WTC11 (cell line): ENCODE results near the gene CAV1. TPM values are rescaled to one million over a fixed set of nuclear protein-coding genes. Genes with fewer than 3 reads are reported as not detected.

Experiments
- ATAC-seq: fragments of 200-7000 bp; cut with Tn5 transposase; 2 replicates; pipeline ENCODE4 v1.10.0; 2021; ENCODE audit warnings: mild to moderate bottlenecking, moderate library complexity
- CTCF ChIA-PET: fragments of 300-600 bp; sonication (Branson Sonifier 250); formaldehyde crosslinking; loops from one replicate; lab custom pipeline; 2021; ENCODE audit warnings: antibody characterized with exemption; lab: Charles Lee
- POLR2A ChIA-PET: fragments of 350-600 bp; sonication (Branson Sonifier 250); formaldehyde crosslinking; loops from one replicate; lab custom pipeline; 2021; ENCODE audit warnings: antibody characterized with exemption; lab: Charles Lee
- DNase-seq: peaks from one replicate; pipeline ENCODE4 v3.0.0; 2021; ENCODE audit warnings: low spot score
- H3K27ac Mint-ChIP-seq: 2 replicates; pipeline ENCODE4 v1.8.0; 2021; ENCODE audit warnings: mixed read lengths
- H3K27me3 Mint-ChIP-seq: 2 replicates; pipeline ENCODE4 v1.8.0; 2021; ENCODE audit warnings: low read depth, mild to moderate bottlenecking, moderate library complexity, mixed read lengths
- H3K36me3 Mint-ChIP-seq: 2 replicates; pipeline ENCODE4 v1.8.0; 2021; ENCODE audit warnings: mixed read lengths
- H3K4me1 Mint-ChIP-seq: 2 replicates; pipeline ENCODE4 v1.8.0; 2022; ENCODE audit warnings: mixed read lengths
- H3K4me3 Mint-ChIP-seq: 2 replicates; pipeline ENCODE4 v1.8.0; 2021; ENCODE audit warnings: mild to moderate bottlenecking, moderate library complexity, mixed read lengths
- H3K9me3 Mint-ChIP-seq: 2 replicates; pipeline ENCODE4 v1.8.0; 2021; ENCODE audit warnings: mixed read lengths
- EMX1 ChIP-seq: fragments of 250-450 bp; sonication (Bioruptor Pico); IDR thresholded peaks from 2 replicates; pipeline ENCODE4 v1.8.0; 2021; ENCODE audit warnings: mild to moderate bottlenecking
- ESRRA ChIP-seq: sonication (generic); formaldehyde crosslinking; IDR thresholded peaks from 2 replicates; pipeline ENCODE4 v1.8.1; 2022; ENCODE audit warnings: mild to moderate bottlenecking, missing genetic modification reagents, borderline replicate concordance
- FOXJ3 ChIP-seq: sonication (generic); formaldehyde crosslinking; IDR thresholded peaks from 2 replicates; pipeline ENCODE4 v1.9.0; 2021; ENCODE audit warnings: missing genetic modification reagents, mild to moderate bottlenecking, borderline replicate concordance
- GRHL2 ChIP-seq: fragments of 250-450 bp; sonication (Bioruptor Pico); IDR thresholded peaks from 2 replicates; pipeline ENCODE4 v1.8.0; 2022; ENCODE audit warnings: mild to moderate bottlenecking, moderate library complexity; ENCODE audit not compliant: insufficient replicate concordance, severe bottlenecking
- JUN ChIP-seq: sonication (generic); formaldehyde crosslinking; IDR thresholded peaks from 2 replicates; pipeline ENCODE4 v1.8.0; 2023; ENCODE audit warnings: mild to moderate bottlenecking, missing genetic modification reagents
- KAT7 ChIP-seq: sonication (generic); formaldehyde crosslinking; IDR thresholded peaks from 2 replicates; pipeline ENCODE4 v1.8.1; 2023; ENCODE audit warnings: missing genetic modification reagents, mild to moderate bottlenecking, borderline replicate concordance
- NFYB ChIP-seq: sonication (generic); formaldehyde crosslinking; conservative IDR thresholded peaks from 2 replicates; pipeline ENCODE4 v1.8.0; 2022; ENCODE audit warnings: low read depth, missing genetic modification reagents
- NR1H2 ChIP-seq: sonication (generic); formaldehyde crosslinking; IDR thresholded peaks from 2 replicates; pipeline ENCODE4 v1.9.0; 2021; ENCODE audit warnings: mild to moderate bottlenecking, moderate library complexity, missing genetic modification reagents
- NR3C1 ChIP-seq: sonication (generic); formaldehyde crosslinking; conservative IDR thresholded peaks from 2 replicates; pipeline ENCODE4 v1.8.1; 2023; ENCODE audit warnings: low read depth, mild to moderate bottlenecking, missing genetic modification reagents
- PRRX2 ChIP-seq: fragments of 250-450 bp; sonication (Bioruptor Pico); IDR thresholded peaks from 2 replicates; pipeline ENCODE4 v1.8.0; 2021; ENCODE audit warnings: mild to moderate bottlenecking
- SOX15 ChIP-seq: fragments of 250-450 bp; sonication (Bioruptor Pico); IDR thresholded peaks from 2 replicates; pipeline ENCODE4 v1.9.0; 2021; ENCODE audit warnings: mild to moderate bottlenecking
- ZNF671 ChIP-seq: fragments of 250-450 bp; sonication (Bioruptor Pico); IDR thresholded peaks from 2 replicates; pipeline ENCODE4 v1.8.0; 2021; ENCODE audit warnings: mild to moderate bottlenecking
- total RNA-seq: library from RNA; stranded (reverse); gene quantifications from 3 replicates; pipeline ENCODE4 v1.2.3, GENCODE V29; 2021
- TF ChIP-seq, protein P1 (sequence below): sonication (generic); formaldehyde crosslinking; IDR thresholded peaks from 2 replicates; pipeline ENCODE4 v1.8.1; 2023; ENCODE audit warnings: mild to moderate bottlenecking, missing genetic modification reagents, moderate library complexity
- TF ChIP-seq, protein P2 (sequence below): fragments of 250-450 bp; sonication (Bioruptor Pico); IDR thresholded peaks from 2 replicates; pipeline ENCODE4 v1.9.0; 2021; ENCODE audit warnings: mild to moderate bottlenecking
- TF ChIP-seq, protein P3 (sequence below): sonication (generic); formaldehyde crosslinking; IDR thresholded peaks from 2 replicates; pipeline ENCODE4 v1.8.1; 2022; ENCODE audit warnings: mild to moderate bottlenecking, moderate library complexity, missing genetic modification reagents
- TF ChIP-seq, protein P4 (sequence below): fragments of 200-600 bp; IDR thresholded peaks from 2 replicates; pipeline ENCODE4 v1.8.0; 2022; ENCODE audit warnings: antibody characterized with exemption
- TF ChIP-seq, protein P5 (sequence below): sonication (generic); formaldehyde crosslinking; IDR thresholded peaks from 2 replicates; pipeline ENCODE4 v1.8.1; 2022; ENCODE audit warnings: low read depth, missing genetic modification reagents, borderline replicate concordance
- TF ChIP-seq, protein P6 (sequence below): fragments of 250-450 bp; sonication (Bioruptor Pico); IDR thresholded peaks from 2 replicates; pipeline ENCODE4 v1.8.0; 2021; ENCODE audit warnings: mild to moderate bottlenecking
- TF ChIP-seq, protein P7 (sequence below): fragments of 250-450 bp; sonication (Bioruptor Pico); IDR thresholded peaks from 2 replicates; pipeline ENCODE4 v1.9.0; 2021; ENCODE audit warnings: moderate library complexity, mild to moderate bottlenecking, inconsistent platforms, borderline replicate concordance
- TF ChIP-seq, protein P8 (sequence below): sonication (generic); formaldehyde crosslinking; IDR thresholded peaks from 2 replicates; pipeline ENCODE4 v1.8.0; 2022; ENCODE audit warnings: mild to moderate bottlenecking, missing genetic modification reagents
- TF ChIP-seq, protein P9 (sequence below): sonication (generic); formaldehyde crosslinking; IDR thresholded peaks from 2 replicates; pipeline ENCODE4 v1.8.1; 2022; ENCODE audit warnings: missing genetic modification reagents, borderline replicate concordance

CAV1 gene
- total RNA-seq, 1 experiment from 2014 or later: 19.7 TPM

DNA sequence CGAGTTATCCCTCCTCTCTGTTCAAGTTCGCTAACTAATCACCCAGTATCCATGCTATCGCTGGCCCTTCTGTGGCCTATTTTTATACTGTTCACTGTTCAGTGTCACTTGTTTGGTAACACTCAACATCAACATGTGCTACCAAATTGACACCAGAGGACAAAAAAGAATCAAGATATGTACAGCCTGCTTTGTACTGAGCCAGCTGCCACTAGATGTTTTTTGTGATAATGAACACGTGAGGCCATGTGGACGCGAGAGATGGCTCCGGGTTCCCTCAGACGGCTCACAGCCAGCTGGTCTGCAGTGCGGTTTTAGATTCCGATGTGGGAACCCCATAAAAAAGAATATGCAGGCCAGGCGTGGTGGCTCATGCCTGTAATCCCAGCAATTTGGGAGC lies 21.2 kb downstream of the CAV1 start:
- no peak for ATAC-seq
- ChIA-PET CTCF (no interaction called here), POLR2A (no interaction called here)
- no peaks in the 10 kb centered on the region for H3K27me3 Mint-ChIP-seq
- TF ChIP-seq NR1H2 (CRISPR knock-in tag): no peak
- TF ChIP-seq KAT7 (CRISPR knock-in tag): no peak
- no peak for TF ChIP-seq ESRRA
- no peak for TF ChIP-seq JUN (CRISPR knock-in tag)
- TF ChIP-seq, protein P1, sequence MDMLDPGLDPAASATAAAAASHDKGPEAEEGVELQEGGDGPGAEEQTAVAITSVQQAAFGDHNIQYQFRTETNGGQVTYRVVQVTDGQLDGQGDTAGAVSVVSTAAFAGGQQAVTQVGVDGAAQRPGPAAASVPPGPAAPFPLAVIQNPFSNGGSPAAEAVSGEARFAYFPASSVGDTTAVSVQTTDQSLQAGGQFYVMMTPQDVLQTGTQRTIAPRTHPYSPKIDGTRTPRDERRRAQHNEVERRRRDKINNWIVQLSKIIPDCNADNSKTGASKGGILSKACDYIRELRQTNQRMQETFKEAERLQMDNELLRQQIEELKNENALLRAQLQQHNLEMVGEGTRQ (CRISPR knock-in tag): no peak
- TF ChIP-seq, protein P2, sequence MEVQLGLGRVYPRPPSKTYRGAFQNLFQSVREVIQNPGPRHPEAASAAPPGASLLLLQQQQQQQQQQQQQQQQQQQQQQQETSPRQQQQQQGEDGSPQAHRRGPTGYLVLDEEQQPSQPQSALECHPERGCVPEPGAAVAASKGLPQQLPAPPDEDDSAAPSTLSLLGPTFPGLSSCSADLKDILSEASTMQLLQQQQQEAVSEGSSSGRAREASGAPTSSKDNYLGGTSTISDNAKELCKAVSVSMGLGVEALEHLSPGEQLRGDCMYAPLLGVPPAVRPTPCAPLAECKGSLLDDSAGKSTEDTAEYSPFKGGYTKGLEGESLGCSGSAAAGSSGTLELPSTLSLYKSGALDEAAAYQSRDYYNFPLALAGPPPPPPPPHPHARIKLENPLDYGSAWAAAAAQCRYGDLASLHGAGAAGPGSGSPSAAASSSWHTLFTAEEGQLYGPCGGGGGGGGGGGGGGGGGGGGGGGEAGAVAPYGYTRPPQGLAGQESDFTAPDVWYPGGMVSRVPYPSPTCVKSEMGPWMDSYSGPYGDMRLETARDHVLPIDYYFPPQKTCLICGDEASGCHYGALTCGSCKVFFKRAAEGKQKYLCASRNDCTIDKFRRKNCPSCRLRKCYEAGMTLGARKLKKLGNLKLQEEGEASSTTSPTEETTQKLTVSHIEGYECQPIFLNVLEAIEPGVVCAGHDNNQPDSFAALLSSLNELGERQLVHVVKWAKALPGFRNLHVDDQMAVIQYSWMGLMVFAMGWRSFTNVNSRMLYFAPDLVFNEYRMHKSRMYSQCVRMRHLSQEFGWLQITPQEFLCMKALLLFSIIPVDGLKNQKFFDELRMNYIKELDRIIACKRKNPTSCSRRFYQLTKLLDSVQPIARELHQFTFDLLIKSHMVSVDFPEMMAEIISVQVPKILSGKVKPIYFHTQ (CRISPR knock-in tag): no peak
- TF ChIP-seq, protein P3, sequence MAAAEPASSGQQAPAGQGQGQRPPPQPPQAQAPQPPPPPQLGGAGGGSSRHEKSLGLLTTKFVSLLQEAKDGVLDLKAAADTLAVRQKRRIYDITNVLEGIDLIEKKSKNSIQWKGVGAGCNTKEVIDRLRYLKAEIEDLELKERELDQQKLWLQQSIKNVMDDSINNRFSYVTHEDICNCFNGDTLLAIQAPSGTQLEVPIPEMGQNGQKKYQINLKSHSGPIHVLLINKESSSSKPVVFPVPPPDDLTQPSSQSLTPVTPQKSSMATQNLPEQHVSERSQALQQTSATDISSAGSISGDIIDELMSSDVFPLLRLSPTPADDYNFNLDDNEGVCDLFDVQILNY: no peak
- TF ChIP-seq, protein P4, sequence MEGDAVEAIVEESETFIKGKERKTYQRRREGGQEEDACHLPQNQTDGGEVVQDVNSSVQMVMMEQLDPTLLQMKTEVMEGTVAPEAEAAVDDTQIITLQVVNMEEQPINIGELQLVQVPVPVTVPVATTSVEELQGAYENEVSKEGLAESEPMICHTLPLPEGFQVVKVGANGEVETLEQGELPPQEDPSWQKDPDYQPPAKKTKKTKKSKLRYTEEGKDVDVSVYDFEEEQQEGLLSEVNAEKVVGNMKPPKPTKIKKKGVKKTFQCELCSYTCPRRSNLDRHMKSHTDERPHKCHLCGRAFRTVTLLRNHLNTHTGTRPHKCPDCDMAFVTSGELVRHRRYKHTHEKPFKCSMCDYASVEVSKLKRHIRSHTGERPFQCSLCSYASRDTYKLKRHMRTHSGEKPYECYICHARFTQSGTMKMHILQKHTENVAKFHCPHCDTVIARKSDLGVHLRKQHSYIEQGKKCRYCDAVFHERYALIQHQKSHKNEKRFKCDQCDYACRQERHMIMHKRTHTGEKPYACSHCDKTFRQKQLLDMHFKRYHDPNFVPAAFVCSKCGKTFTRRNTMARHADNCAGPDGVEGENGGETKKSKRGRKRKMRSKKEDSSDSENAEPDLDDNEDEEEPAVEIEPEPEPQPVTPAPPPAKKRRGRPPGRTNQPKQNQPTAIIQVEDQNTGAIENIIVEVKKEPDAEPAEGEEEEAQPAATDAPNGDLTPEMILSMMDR: no peak
- no peak for TF ChIP-seq SOX15 (CRISPR knock-in tag)
- no peak for TF ChIP-seq EMX1 (CRISPR knock-in tag)
- TF ChIP-seq, protein P5, sequence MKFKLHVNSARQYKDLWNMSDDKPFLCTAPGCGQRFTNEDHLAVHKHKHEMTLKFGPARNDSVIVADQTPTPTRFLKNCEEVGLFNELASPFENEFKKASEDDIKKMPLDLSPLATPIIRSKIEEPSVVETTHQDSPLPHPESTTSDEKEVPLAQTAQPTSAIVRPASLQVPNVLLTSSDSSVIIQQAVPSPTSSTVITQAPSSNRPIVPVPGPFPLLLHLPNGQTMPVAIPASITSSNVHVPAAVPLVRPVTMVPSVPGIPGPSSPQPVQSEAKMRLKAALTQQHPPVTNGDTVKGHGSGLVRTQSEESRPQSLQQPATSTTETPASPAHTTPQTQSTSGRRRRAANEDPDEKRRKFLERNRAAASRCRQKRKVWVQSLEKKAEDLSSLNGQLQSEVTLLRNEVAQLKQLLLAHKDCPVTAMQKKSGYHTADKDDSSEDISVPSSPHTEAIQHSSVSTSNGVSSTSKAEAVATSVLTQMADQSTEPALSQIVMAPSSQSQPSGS (CRISPR knock-in tag): no peak
- no peak for TF ChIP-seq NR3C1 (CRISPR knock-in tag)
- TF ChIP-seq, protein P6, sequence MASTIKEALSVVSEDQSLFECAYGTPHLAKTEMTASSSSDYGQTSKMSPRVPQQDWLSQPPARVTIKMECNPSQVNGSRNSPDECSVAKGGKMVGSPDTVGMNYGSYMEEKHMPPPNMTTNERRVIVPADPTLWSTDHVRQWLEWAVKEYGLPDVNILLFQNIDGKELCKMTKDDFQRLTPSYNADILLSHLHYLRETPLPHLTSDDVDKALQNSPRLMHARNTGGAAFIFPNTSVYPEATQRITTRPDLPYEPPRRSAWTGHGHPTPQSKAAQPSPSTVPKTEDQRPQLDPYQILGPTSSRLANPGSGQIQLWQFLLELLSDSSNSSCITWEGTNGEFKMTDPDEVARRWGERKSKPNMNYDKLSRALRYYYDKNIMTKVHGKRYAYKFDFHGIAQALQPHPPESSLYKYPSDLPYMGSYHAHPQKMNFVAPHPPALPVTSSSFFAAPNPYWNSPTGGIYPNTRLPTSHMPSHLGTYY (CRISPR knock-in tag): no peak
- H3K4me3 Mint-ChIP-seq: no peak overlapping the region
- DNase-seq: no peak
- no peaks in the 10 kb centered on the region for H3K36me3 Mint-ChIP-seq
- no peaks in the 10 kb centered on the region for H3K4me1 Mint-ChIP-seq
- H3K27ac Mint-ChIP-seq: no peak overlapping the region
- H3K9me3 Mint-ChIP-seq: no peaks in the 10 kb centered on the region

DNA sequence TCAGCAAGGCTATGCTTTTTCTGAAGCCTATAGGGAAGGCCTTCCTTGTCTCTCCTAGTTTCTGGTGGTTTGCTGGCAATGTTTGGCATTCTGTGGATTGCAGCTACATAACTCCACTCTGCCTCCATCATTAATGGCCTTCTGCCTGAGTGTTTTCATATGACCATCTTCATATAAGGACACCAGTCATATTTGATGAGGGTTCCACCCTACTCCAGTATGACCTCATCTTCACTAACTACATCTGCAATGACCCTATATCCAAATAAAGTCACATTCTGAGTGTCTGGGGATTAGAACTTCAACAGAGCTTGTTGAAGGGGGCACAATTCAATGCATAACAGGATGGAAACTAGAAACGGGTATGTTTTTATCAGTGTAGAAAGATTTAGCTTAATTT lies 22.1 kb downstream of the CAV1 start:
- H3K9me3 Mint-ChIP-seq: no peaks in the 10 kb centered on the region
- no peak overlapping the region for H3K4me3 Mint-ChIP-seq
- no peak for ATAC-seq
- DNase-seq: no peak
- H3K27me3 Mint-ChIP-seq: no peaks in the 10 kb centered on the region
- H3K4me1 Mint-ChIP-seq: no peaks in the 10 kb centered on the region
- H3K27ac Mint-ChIP-seq: no peak overlapping the region
- CTCF ChIA-PET: interaction anchor here (2.2 kb wide), 1 partner anchor 21 kb away, joined by 6 read pairs; no protein-coding TSS in a partner anchor
- POLR2A ChIA-PET: interaction anchor here (0.7 kb wide), 1 partner anchor 128 kb away, joined by 3 read pairs; no protein-coding TSS in a partner anchor
- H3K36me3 Mint-ChIP-seq: no peaks in the 10 kb centered on the region
- no peak for TF ChIP-seq NFYB
- no peak for TF ChIP-seq JUN (CRISPR knock-in tag)
- TF ChIP-seq, protein P7, sequence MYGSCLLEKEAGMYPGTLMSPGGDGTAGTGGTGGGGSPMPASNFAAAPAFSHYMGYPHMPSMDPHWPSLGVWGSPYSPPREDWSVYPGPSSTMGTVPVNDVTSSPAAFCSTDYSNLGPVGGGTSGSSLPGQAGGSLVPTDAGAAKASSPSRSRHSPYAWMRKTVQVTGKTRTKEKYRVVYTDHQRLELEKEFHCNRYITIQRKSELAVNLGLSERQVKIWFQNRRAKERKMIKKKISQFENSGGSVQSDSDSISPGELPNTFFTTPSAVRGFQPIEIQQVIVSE: no peak
- no peak for TF ChIP-seq FOXJ3 (CRISPR knock-in tag)
- no peak for TF ChIP-seq ZNF671 (CRISPR knock-in tag)
- TF ChIP-seq PRRX2 (CRISPR knock-in tag): no peak
- no peak for TF ChIP-seq GRHL2 (CRISPR knock-in tag)
- TF ChIP-seq, protein P8, sequence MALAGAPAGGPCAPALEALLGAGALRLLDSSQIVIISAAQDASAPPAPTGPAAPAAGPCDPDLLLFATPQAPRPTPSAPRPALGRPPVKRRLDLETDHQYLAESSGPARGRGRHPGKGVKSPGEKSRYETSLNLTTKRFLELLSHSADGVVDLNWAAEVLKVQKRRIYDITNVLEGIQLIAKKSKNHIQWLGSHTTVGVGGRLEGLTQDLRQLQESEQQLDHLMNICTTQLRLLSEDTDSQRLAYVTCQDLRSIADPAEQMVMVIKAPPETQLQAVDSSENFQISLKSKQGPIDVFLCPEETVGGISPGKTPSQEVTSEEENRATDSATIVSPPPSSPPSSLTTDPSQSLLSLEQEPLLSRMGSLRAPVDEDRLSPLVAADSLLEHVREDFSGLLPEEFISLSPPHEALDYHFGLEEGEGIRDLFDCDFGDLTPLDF (CRISPR knock-in tag): no peak
- TF ChIP-seq, protein P1 (CRISPR knock-in tag): no peak
- TF ChIP-seq, protein P9, sequence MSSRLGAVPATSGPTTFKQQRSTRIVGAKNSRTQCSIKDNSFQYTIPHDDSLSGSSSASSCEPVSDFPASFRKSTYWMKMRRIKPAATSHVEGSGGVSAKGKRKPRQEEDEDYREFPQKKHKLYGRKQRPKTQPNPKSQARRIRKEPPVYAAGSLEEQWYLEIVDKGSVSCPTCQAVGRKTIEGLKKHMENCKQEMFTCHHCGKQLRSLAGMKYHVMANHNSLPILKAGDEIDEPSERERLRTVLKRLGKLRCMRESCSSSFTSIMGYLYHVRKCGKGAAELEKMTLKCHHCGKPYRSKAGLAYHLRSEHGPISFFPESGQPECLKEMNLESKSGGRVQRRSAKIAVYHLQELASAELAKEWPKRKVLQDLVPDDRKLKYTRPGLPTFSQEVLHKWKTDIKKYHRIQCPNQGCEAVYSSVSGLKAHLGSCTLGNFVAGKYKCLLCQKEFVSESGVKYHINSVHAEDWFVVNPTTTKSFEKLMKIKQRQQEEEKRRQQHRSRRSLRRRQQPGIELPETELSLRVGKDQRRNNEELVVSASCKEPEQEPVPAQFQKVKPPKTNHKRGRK (CRISPR knock-in tag): no peak
